Measurements from ENCODE around the gene TAS2R39.

The TAS2R39 gene

GRCh38 chr7:143216151-143216550, 32.9 kb downstream of the TAS2R39 start:
- DNase-seq (ENCODE audit: low read depth in 2 of 2, low spot score in 1 of 2) = no peak

GRCh38 chr7:143216686-143217085, 33.5 kb downstream of the TAS2R39 start:
- no peak for DNase-seq (ENCODE audit: low read depth in 2 of 2, low spot score in 1 of 2)

DNA sequence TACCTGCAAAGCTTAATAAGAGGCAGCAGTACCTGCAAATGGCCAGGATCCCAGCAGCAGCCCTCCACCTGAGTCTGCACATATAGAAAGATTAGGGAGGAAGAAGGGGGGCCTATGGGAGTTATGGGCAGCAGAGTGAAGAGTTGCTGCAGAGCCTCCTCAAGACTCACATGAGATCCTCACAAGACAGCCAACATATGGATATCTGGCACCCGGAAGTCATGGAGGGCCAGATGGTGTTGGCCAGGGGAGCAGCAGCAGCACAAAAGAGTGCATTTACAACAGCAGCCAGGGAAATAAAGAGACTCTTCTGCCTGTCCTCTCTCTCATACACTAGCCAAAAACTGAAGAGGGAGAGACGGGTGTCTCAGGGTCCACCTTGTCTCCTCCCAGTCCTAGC, 34.6 kb downstream of the TAS2R39 start:
- DNase-seq (ENCODE audit: low read depth in 2 of 2, low spot score in 1 of 2) = no peak

- DNase-seq (ENCODE audit: low read depth in 2 of 2, low spot score in 1 of 2) = no peak
These were observed 38.1 kb downstream of the TAS2R39 start for GRCh38 chr7:143221286-143221685.

DNA sequence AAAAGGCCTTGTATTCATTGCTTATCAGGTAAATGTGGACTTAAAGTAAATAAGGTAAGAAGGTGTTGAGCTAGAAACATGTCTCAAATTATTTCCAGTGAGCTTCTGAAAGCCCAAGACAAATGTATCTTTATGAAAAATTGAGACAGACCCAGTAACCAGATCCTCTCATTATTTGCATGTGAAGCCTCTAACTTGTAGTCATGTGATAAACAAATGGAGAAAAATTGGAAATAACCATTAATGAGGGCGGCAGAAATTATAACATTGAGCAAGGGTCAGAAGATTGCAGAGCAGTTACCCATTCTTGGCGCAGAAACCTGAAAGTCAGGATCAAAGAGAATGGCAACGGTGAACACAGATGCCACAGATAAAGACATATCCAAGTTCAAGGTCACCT, 38.5 kb downstream of the TAS2R39 start, which contains the start of gene TAS2R40:
Gene TAS2R40 (plus strand): TSS at position 301 of the 400 bp plus-strand sequence. CDS start 42 bp downstream, at position 343.
- no peak for DNase-seq (ENCODE audit: low read depth in 2 of 2, low spot score in 1 of 2)

- no peak for DNase-seq (ENCODE audit: low read depth in 2 of 2, low spot score in 1 of 2)
These were observed 39.6 kb downstream of the TAS2R39 start for GRCh38 chr7:143222782-143223181.

DNA sequence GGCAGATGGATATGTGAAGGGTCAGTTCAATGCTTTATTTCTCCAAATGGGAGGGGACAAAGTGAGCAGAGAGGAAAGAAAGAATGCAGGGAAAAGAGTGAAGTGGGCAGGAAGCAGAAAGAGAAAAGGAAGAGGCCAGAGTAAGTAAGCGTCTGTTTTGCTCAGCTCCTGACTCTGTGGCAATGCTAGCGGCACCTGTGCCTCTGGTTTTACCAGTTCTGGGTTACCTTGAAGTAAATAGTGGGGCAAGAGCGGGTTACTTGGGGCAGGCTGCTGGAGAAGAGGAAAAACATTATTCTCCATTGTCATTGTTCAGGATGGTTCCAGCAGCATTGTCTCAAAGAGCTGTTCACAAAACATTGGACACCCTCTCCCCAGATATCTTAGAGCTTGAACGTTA, 40.6 kb downstream of the TAS2R39 start:
- DNase-seq (ENCODE audit: low read depth in 2 of 2, low spot score in 1 of 2) = no peak

DNA sequence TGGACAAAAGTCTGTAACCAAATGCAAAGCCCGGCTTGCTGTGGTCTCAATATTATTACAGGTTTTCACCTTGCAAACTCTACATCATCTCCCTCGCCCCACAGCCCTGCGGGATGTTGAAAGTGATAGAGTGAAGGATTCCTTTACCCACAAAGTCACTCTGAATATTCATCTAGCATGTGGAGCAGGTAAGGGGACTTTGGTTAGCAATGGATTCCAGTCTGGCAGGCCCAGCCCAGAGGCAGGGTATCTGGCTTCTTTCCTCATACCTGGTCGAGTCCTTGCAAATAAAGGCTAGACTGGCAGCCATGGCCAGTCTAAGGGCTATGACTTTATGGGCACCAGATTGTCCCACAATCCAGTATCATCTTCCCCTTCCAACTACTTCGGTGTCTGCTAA, 41.8 kb downstream of the TAS2R39 start:
- no peak for DNase-seq (ENCODE audit: low read depth in 2 of 2, low spot score in 1 of 2)

GRCh38 chr7:143227806-143228205, 44.6 kb downstream of the TAS2R39 start:
- DNase-seq (ENCODE audit: low read depth in 2 of 2, low spot score in 1 of 2) = no peak

GRCh38 chr7:143229054-143229790, 46.0 kb downstream of the TAS2R39 start:
- DNase-seq (ENCODE audit: low read depth in 2 of 2, low spot score in 1 of 2) = no peak

- no peak for DNase-seq (ENCODE audit: low read depth in 2 of 2, low spot score in 1 of 2)
These were observed 47.6 kb downstream of the TAS2R39 start for GRCh38 chr7:143230602-143231457.

Data from stimulated activated CD8-positive, alpha-beta memory T cell treated with anti-CD3 and anti-CD28 coated beads, Interleukin-4, amount 100 ng/mL, for 1 hour (primary cell).